NCI-H1105 (cell line): Measurements from ENCODE around the gene ERI3.

Experiments used
- DNase-seq: peaks from one replicate; lab custom pipeline; 2025; lab: John Stamatoyannopoulos, UW

Gene ERI3

GRCh38 chr1:44262414-44262813, 92.6 kb downstream of the ERI3 start:
- no peak for DNase-seq

DNA sequence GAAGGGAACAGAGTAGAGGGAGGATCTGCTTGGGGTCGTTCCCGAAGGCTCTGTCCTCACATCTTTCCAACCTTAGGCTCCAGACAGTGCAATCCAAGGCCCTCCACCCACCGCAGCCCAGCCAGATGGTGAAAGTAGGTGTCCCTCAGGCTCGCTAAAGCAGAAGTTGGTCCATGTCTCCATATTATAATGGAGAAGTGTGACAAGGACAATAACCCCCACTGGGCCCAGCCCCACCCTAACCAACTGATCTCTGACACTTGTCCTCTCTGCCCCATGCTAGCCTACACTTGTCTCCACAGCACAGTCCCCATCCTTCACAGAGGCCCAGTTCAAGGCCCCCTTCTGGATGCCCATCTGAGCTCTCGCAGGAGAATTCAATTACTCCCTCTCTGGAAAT, 93.1 kb downstream of the ERI3 start:
- no peak for DNase-seq

DNA sequence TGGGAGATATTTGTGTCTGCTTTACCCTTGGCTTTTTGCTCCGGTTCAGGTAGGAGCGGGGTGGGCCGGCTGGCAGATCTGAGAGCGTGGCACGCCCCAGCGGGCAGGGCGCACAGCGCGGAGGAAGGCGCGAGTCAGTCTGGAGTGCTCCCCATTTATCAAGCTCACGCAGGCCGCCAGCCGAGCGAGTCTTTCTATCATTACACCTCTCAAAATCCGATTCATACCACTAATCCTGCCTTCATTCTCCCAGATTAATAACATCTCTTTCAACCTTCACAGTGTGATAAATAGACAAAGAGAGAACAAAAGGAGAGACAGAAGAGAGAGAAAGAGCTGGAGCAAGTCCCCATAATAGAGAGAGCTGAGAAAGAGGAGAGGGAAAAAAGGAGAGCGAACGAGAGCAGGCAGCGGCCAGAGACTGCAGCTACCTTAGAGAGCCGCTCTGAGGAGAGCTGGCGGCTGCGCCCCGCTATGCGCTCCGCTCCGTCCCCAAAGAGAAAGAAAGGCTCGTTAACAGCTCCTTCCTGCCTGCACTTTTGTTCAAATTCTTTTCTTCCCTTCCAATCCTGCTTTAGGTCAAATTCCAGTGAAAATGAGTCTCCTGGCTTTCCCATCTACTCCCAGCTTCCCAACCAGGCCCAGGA, 93.8 kb downstream of the ERI3 start:
- no peak for DNase-seq

GRCh38 chr1:44260792-44261170, 94.3 kb downstream of the ERI3 start:
- no peak for DNase-seq

DNA sequence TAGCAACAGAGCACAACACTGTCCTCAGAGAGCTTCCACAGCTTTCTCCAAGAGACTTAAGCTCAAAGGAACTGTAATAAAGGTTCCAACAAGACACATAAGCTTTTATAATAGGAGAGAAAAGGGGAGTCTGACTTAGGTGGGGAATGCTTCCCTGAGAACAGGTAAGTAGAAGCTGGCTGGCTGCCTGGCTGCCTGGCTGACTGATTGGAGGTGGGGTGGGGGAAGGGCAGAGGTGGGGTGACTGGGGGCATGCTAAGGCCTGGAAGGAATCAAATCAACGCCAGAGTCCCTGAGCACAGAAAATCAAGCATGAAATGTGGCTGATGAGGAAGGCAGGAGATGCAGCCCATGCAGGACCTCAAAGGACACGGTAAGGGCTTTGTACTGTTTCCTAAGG, 96.0 kb downstream of the ERI3 start:
- DNase-seq: no peak

DNA sequence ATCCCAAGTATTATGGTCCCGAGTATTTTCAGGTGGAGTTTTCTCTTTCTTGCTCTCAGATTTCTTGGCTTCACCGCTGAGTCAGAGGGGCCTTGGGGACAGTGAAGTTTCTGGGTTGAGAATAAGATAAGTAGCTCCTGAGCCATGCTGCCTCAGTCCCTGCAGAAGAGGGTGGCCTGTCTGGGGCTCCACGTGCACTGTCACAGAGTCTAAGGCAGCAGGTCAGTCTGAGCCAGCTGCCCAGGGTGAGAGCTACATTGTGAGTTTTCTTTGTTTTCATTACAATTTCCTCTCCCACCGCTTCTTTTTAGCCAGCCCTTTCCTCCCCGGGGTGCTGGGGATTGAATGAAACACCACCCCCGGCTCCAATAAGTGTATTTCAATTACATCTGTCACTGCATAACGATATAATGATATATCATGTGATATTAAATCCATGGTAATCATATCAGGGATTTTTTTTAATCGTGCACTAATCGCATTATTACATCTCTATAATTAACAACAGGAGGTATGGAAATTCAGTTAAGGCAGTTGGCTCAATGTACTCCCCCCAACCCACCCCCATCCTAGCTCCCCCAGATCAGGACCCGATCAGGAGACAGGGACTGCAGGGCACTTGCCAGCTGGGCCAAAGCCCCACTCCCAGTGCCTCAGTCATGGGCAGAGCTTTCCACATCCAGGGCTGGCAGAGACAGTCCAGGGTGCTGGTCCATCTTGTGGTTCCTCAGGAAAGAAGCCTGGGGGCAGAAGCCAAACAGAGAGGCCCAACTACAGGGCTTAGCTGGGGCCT, 98.1 kb downstream of the ERI3 start:
- DNase-seq: no peak

DNA sequence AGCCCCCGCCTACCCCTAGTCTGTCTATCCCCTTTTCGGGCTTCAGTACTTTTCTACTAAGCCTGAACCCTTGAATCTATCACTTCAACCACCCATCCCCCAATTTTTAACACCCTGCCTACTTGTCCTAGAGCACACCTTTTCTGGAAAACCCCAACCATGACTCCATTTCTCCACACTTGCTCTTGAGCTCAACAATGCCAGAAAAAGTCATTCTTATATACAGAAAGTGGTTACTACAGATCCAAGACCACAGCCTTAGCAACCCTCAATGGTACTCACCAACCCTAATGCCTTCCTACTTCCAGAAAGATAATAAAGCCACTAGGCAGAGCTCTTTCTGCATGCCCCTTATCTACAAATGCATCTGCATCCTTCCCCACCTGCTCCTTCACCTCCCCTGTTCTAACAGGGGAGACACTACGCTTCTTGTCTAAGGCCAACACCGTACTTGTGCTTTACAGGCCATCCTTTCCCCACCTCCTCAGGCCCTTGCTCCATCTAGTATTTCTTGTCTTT, 100.6 kb downstream of the ERI3 start:
- DNase-seq: no peak

DNA sequence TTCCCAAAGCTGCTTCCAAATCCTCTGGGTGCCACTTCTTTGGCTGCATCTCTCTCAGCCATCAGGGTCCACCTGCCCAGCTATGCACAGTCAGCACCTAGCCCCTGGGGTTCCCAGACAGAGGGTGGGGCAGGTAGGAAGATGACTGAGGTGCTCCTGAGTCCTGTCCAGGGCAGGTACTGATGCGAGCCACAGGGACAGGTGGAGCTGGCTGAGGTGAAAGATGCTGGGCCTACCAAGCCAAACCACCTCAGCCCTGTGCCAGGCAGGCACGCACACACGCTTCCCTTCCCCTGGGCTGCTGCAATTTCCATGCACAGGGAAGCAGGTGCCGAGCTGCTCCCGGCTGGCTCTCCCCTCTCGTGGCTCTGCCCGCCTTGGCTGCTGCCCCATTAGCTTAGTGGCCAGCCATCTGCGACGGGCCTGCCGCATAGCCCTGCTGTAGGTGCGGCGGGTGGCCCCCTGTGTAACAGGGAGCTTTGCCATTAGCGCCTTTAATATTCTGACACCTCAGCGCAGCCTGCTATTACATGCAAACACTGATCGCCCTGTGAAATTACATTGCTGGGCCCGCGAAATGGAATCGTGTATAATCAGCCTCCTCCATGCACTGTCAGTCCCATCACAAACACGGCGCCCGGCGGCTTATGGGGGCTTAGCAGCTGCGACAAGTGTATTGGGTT, 102.9 kb downstream of the ERI3 start:
- DNase-seq: no peak

DNA sequence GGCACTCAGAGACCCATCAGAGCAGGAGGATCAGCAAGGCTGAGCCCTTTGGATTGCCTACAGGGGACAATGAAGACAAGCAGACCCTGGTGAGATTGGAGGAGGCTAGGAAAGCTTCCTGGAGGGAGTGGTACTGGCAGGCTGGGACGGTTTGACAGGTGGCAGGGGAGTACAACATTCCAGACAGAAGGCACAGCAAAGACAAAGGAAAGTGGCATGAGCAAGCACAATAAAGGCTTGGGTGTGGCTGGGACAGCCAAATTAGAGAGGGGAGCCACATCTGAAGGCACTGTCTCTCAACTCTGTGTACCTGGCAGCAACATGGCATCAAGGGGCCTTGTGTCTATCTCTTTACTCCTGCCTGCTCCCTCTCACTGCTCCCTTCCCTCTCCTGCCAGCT, 103.6 kb downstream of the ERI3 start:
- DNase-seq: no peak

GRCh38 chr1:44250068-44250781, 104.8 kb downstream of the ERI3 start:
- DNase-seq: no peak

DNA sequence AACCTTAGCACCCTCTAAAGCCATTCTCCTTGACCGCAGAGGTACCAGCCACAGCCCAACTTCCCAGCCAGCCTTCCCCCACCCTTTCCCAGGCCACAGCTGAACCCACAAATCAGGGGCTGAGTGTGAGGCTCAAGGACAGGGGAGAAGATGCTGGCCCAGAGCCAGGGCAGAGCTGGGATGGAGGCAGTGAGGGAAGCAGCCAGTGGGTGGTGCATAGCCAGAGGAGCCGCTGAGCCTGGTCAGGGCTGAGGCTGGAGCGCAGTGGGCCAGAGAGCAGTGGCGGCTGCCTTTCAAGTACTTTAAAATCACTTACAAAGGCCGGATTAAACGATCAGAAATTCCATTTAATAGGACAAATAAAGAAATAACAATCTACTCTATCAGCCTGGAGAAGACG, 105.5 kb downstream of the ERI3 start:
- no peak for DNase-seq

DNA sequence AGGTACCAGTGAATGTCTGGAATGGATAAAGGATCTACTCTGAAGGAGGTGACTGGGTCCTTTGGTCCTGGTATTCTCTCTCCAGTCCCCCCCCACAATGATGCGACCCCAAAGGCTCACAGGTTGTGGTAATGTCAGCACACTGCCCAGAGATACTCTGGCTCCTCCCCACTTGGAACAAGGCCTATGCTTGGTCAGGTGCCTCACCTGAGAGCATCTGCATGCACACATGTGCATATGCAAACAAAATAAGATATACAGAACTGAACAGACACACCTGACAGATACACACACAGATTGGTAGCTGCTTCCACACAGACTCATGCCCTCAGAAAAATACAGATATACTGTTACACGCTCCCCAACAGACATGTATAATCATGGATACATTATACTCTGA, 108.3 kb downstream of the ERI3 start:
- no peak for DNase-seq

DNA sequence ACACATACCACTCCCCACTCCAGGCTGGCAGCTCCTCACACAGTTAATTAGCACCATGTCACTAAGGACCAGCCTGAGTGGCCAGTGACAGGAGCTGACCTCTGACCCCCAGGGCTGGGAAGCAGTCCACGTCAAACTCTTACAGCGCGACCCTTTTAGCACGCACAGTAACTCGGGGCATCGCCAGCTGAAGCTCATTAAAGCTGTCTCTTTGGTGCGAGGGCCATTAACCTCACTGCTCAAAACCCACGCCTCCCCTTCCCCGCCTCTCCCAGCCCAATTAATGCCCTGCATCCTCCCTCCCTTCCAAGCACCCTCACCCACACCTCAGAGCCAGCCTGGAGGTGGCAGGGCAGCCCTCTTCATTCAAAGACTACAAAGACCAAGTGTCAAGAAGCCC, 110.1 kb downstream of the ERI3 start:
- DNase-seq: no peak

DNA sequence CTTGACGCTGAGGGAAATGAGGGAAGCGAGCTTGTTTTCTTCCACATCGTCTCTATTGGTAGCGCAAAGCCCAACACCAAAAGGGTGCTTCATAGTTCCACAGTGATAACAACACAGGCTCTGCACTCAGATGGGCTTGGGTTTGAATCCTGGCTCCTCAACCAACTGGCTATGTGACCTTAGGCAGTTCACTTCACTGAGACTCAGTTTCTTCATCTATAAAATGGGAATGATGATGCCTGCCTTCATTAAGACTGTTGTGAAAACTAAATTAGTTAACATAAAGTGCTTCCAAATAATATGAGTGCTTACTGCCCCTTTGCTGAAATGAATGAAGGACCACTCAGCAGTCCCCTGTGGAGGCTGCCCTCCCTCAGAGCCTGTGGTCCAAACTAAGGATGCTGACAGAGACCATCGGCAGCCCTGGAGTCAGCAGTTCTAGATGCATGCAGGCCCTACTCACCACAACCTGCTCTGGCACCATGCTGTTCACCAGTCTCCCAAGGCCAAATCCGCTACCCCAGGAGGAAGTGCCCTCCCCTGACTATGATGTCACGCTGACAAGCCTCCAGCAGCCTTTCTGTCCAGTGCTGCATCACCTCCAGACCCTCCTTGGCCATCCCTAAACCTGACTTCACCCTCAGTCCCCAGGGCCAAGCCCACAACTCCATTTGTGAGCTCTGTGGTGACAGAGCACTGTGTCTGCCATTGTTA, 111.1 kb downstream of the ERI3 start:
- no peak for DNase-seq

DNA sequence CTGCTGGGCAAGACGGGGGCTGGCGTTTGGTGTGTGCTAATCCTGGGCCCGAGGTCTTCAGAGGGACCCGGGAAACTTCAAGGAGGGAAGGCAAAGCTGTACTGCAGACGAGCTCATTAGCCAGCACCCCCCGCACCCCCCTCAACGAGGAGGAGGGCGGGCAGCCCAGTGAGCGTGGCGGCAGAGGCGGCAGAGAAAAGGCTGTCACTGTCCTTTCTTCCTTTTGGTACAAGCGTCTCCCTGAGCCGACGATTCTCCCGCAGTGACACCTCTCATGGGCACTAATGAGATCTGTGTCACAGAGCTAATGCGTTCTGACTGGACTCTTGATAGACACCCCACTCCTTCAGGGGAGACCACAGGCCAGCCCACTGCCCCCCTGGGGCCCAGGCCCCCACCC, 112.3 kb downstream of the ERI3 start:
- DNase-seq: no peak

DNA sequence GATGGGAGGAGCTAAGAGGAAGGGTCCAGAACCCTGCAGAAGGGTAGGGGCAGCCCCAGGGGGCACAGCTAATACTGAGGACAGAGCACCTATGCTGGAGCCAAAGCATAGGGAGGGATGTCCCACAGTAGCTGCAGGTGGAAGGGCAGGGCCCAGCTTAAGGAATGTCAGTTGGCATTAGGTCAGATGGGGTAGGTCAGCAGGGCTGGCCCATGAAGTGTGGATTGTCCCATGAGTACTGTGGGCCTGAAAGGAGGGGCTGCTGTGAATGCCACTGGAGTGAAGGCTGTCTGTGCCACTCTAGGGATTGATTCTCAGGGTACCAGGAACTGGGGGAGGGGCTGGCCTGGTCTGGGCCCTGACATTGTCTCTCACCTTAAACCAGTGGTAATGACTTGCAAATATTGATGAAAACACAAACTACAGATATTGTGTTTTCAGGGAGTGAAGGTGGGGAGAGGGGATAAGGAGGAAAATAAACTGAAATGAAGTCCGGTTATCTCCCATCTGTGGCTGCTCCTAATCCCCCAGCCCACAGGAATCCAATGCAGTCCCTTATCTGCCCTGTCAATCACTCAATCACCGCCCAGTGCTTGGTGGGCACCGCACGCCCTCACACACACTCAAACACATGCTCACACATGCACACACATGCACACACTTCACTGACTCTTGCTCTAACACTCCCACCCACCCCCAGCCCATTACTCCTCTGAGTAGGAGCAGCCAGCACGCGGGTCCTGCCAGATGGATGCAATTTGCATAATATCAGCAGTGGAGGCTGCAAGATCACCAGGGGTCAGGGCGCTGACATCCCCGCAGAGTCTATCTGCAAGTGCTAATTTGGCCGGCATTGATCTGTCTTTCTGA, 114.0 kb downstream of the ERI3 start:
- no peak for DNase-seq

DNA sequence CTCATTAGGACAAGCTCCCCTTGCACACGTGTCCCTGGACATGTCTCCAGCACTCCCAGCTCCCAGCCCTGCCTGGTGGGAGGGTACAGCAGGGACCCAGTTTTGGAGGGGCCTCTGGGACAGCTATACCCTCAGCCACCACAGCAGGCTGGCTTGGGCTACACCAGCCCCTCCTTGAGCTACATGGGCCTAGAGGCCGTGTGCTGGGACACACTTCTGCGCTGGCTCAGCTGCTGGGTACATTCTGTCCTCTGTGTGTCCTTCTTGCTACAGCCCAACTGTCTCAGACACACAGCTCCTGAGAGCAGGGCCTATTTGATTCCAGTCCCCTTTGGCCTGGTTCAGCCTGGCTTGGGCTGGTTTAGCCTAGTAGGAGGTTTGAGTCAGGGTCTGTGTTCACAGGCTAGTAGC, 115.1 kb downstream of the ERI3 start:
- no peak for DNase-seq

GRCh38 chr1:44239331-44239960, 115.6 kb downstream of the ERI3 start:
- no peak for DNase-seq

- no peak for DNase-seq
Measured at GRCh38 chr1:44238660-44239059, 116.4 kb downstream of the ERI3 start.

DNA sequence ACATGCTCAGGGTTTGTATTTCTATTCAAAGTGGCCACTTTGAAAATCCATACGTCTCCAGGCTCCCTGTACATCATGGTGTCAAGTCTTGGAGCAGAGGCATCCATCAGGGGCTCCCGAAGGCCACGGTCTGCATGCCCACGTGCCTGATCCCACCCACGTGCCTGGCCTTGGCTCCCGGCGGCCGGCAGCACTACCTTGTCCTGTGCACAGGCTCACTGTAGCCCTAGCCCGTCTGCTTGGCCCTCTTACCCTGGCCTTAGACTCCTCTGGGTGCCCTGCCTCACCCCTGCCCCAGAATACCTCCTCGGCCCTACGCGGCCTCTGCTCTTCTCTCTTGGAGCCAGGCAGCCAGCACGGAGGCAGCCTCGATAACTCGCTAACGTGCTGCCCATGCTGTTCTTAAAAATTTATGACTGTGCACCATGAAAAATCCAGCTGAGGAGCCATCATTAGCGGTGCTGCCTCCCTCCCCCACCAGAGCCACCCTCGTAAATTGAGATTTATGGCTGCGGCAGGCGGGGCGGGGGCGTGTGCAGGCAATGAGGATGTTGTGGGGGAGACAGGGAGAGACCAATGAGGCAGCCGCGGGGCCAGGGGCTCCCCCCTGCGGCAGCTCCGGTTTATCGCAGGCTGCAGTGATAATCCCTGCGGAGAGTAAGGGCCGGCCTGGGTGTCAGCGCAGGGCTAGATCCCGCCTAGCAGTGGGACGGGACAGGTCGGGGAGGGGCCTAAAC, 117.2 kb downstream of the ERI3 start:
- no peak for DNase-seq
